Karpas-422 (cell line): Measurements from ENCODE around the gene GDE1. TPM values are rescaled to one million over a fixed set of nuclear protein-coding genes. Genes with fewer than 3 reads are reported as not detected.

Experiments
- DNase-seq: peaks from one replicate; pipeline ENCODE4 v3.0.0-alpha.2; 2015
- H2AFZ ChIP-seq: fragments of 200-600 bp; sonication (generic); 2 replicates; pipeline ENCODE4 v1.6.1; 2014; ENCODE audit warnings: antibody characterized with exemption, low read length, mixed read lengths
- H3K27ac ChIP-seq: fragments of 200-600 bp; sonication (generic); 2 replicates; pipeline ENCODE4 v1.5.1; 2014; ENCODE audit warnings: mild to moderate bottlenecking, low read length, moderate library complexity
- H3K27me3 ChIP-seq: fragments of 200-600 bp; sonication (generic); 2 replicates; pipeline ENCODE4 v1.6.1; 2014; ENCODE audit warnings: low read length, mixed read lengths
- H3K36me3 ChIP-seq: fragments of 200-600 bp; sonication (generic); 2 replicates; pipeline ENCODE4 v1.6.1; 2014; ENCODE audit warnings: low read length, mixed read lengths; ENCODE audit not compliant: insufficient read depth
- H3K4me1 ChIP-seq: fragments of 200-600 bp; sonication (generic); 2 replicates; pipeline ENCODE4 v1.6.1; 2014; ENCODE audit warnings: mild to moderate bottlenecking, low read length, mixed read lengths
- H3K4me2 ChIP-seq: fragments of 200-600 bp; sonication (generic); 2 replicates; pipeline ENCODE4 v1.6.1; 2014; ENCODE audit warnings: low read length, low read depth, mild to moderate bottlenecking; ENCODE audit not compliant: poor library complexity, severe bottlenecking
- H3K4me3 ChIP-seq: fragments of 200-600 bp; sonication (generic); 2 replicates; pipeline ENCODE4 v1.5.1; 2014; ENCODE audit warnings: mild to moderate bottlenecking, antibody characterized with exemption, low read length, mixed read lengths
- H3K79me2 ChIP-seq: fragments of 200-600 bp; sonication (generic); 2 replicates; pipeline ENCODE4 v1.6.1; 2014; ENCODE audit warnings: mild to moderate bottlenecking, low read length, mixed read lengths
- H3K9ac ChIP-seq: fragments of 200-600 bp; sonication (generic); 2 replicates; pipeline ENCODE4 v1.6.0; 2014; ENCODE audit warnings: low read length
- H3K9me2 ChIP-seq: fragments of 200-600 bp; sonication (generic), shearing (Covaris generic); replicated peaks from 2 replicates; pipeline ENCODE4 v1.6.0; 2014; ENCODE audit warnings: mild to moderate bottlenecking, low read length, moderate library complexity; ENCODE audit not compliant: insufficient read depth
- H3K9me3 ChIP-seq: fragments of 300-700, 200-600 bp; sonication (generic); 2 replicates; pipeline ENCODE4 v1.6.1; 2014; ENCODE audit warnings: low read length, mixed read lengths
- H4K20me1 ChIP-seq: fragments of 200-600 bp; sonication (generic); 2 replicates; pipeline ENCODE4 v1.6.1; 2014; ENCODE audit warnings: mild to moderate bottlenecking, antibody characterized with exemption, low read length, low read depth; ENCODE audit not compliant: insufficient read depth
- total RNA-seq: library from RNA; depleted of rRNA; stranded (reverse); fragments of >200 nt; shearing (Covaris generic); gene quantifications from 2 replicates; pipeline ENCODE4 v1.2.3, GENCODE V29; 2014; ENCODE audit warnings: low replicate concordance

Gene GDE1
- total RNA-seq, 1 experiment from 2014 or later, result 40.6 TPM

GRCh38 chr16:19478505-19478904 lies 43.4 kb downstream of the GDE1 start:
- Histone ChIP-seq H2AFZ (no peak overlapping the region), H4K20me1 (no peaks in the 10 kb centered on the region), H3K4me2 (no peak overlapping the region), H3K27ac (no peak overlapping the region), H3K4me3 (no peak overlapping the region), H3K27me3 (no peaks in the 10 kb centered on the region), H3K79me2 (no peaks in the 10 kb centered on the region), H3K9me2 (no peaks in the 10 kb centered on the region), H3K9me3 (no peaks in the 10 kb centered on the region), H3K4me1 (no peaks in the 10 kb centered on the region), H3K36me3 (no peaks in the 10 kb centered on the region), H3K9ac (no peak overlapping the region)
- no peak for DNase-seq

GRCh38 chr16:19474617-19475016 lies 47.3 kb downstream of the GDE1 start:
- DNase-seq, result no peak
- no peak overlapping the region for H2AFZ ChIP-seq
- H3K79me2 ChIP-seq, result no peaks in the 10 kb centered on the region
- no peak overlapping the region for H3K4me3 ChIP-seq
- H3K4me1 ChIP-seq, result no peaks in the 10 kb centered on the region
- H3K27ac ChIP-seq, result no peak overlapping the region
- H4K20me1 ChIP-seq, result no peaks in the 10 kb centered on the region
- no peaks in the 10 kb centered on the region for H3K9me3 ChIP-seq
- H3K9ac ChIP-seq, result no peak overlapping the region
- H3K27me3 ChIP-seq, result no peaks in the 10 kb centered on the region
- H3K9me2 ChIP-seq, result no peaks in the 10 kb centered on the region
- H3K4me2 ChIP-seq, result no peak overlapping the region
- H3K36me3 ChIP-seq, result no peaks in the 10 kb centered on the region

- Histone ChIP-seq H4K20me1 (no peaks in the 10 kb centered on the region), H3K9me2 (no peaks in the 10 kb centered on the region), H3K9ac (no peak overlapping the region), H3K27me3 (no peaks in the 10 kb centered on the region), H3K27ac (no peak overlapping the region), H3K36me3 (no peaks in the 10 kb centered on the region), H3K79me2 (no peaks in the 10 kb centered on the region), H3K4me3 (no peak overlapping the region), H3K9me3 (no peaks in the 10 kb centered on the region), H2AFZ (no peak overlapping the region), H3K4me1 (no peaks in the 10 kb centered on the region), H3K4me2 (no peak overlapping the region)
- no peak for DNase-seq
Observed at GRCh38 chr16:19472482-19472881, 49.4 kb downstream of the GDE1 start.

- Histone ChIP-seq H2AFZ (no peak overlapping the region), H3K36me3 (no peaks in the 10 kb centered on the region), H3K4me1 (no peaks in the 10 kb centered on the region), H3K79me2 (no peaks in the 10 kb centered on the region), H4K20me1 (no peaks in the 10 kb centered on the region), H3K4me3 (no peak overlapping the region), H3K27ac (no peak overlapping the region), H3K27me3 (no peaks in the 10 kb centered on the region), H3K9ac (no peak overlapping the region), H3K9me3 (no peaks in the 10 kb centered on the region), H3K4me2 (no peak overlapping the region), H3K9me2 (no peaks in the 10 kb centered on the region)
- no peak for DNase-seq
Observed at GRCh38 chr16:19468300-19468699, 53.6 kb downstream of the GDE1 start.

- Histone ChIP-seq H3K36me3 (no peaks in the 10 kb centered on the region), H3K9me2 (no peaks in the 10 kb centered on the region), H3K9me3 (no peaks in the 10 kb centered on the region), H3K27me3 (no peaks in the 10 kb centered on the region), H2AFZ (no peak overlapping the region), H3K79me2 (no peaks in the 10 kb centered on the region), H3K27ac (no peak overlapping the region), H3K4me2 (no peak overlapping the region), H3K9ac (no peak overlapping the region), H4K20me1 (no peaks in the 10 kb centered on the region), H3K4me1 (no peaks in the 10 kb centered on the region), H3K4me3 (no peak overlapping the region)
- DNase-seq, result no peak
Observed at GRCh38 chr16:19463468-19464315, 58.2 kb downstream of the GDE1 start.

- H3K9ac ChIP-seq, result no peak overlapping the region
- no peaks in the 10 kb centered on the region for H3K4me1 ChIP-seq
- H3K79me2 ChIP-seq, result no peaks in the 10 kb centered on the region
- no peak overlapping the region for H3K4me2 ChIP-seq
- H3K4me3 ChIP-seq, result no peak overlapping the region
- H3K27me3 ChIP-seq, result no peaks in the 10 kb centered on the region
- no peaks in the 10 kb centered on the region for H3K9me2 ChIP-seq
- no peaks in the 10 kb centered on the region for H3K36me3 ChIP-seq
- H3K27ac ChIP-seq, result no peak overlapping the region
- DNase-seq, result no peak
- H4K20me1 ChIP-seq, result no peaks in the 10 kb centered on the region
- H2AFZ ChIP-seq, result no peak overlapping the region
- no peaks in the 10 kb centered on the region for H3K9me3 ChIP-seq
Observed at GRCh38 chr16:19460397-19460796, 61.5 kb downstream of the GDE1 start.

GRCh38 chr16:19458722-19459379 lies 63.0 kb downstream of the GDE1 start:
- H3K27ac ChIP-seq, result no peak overlapping the region
- H3K9me3 ChIP-seq, result no peaks in the 10 kb centered on the region
- no peaks in the 10 kb centered on the region for H3K27me3 ChIP-seq
- no peak overlapping the region for H3K4me2 ChIP-seq
- H3K9me2 ChIP-seq, result no peaks in the 10 kb centered on the region
- no peak overlapping the region for H2AFZ ChIP-seq
- no peaks in the 10 kb centered on the region for H3K36me3 ChIP-seq
- no peak for DNase-seq
- H3K79me2 ChIP-seq, result no peaks in the 10 kb centered on the region
- H3K4me1 ChIP-seq, result no peaks in the 10 kb centered on the region
- H4K20me1 ChIP-seq, result no peaks in the 10 kb centered on the region
- H3K4me3 ChIP-seq, result no peak overlapping the region
- no peak overlapping the region for H3K9ac ChIP-seq
